Bronchial epithelial cell (primary cell): Measurements from ENCODE around the gene B3GLCT. TPM values are rescaled to one million over a fixed set of nuclear protein-coding genes. Genes with fewer than 3 reads are reported as not detected.
A peak's percentile ranks its signal among the peaks of the same experiment; 100 is the strongest.

Source experiments
- DNase-seq: peaks from one replicate; pipeline ENCODE4 v3.0.0-alpha.2; 2010; ENCODE audit warnings: low read depth
- FAIRE-seq: peaks from 2 replicates; lab custom pipeline; 2011; peaks lifted over from hg19 to GRCh38; lab: Jason Lieb, UNC
- H3K27me3 ChIP-seq: 2 replicates; pipeline ENCODE4 v1.5.1; 2011; ENCODE audit warnings: low read length; ENCODE audit not compliant: control insufficient read depth, insufficient read depth
- H3K36me3 ChIP-seq: 2 replicates; pipeline ENCODE4 v1.5.1; 2011; ENCODE audit warnings: low read length; ENCODE audit not compliant: control insufficient read depth, insufficient read depth
- H3K4me3 ChIP-seq: 2 replicates; pipeline ENCODE4 v1.5.1; 2011; ENCODE audit warnings: mild to moderate bottlenecking, low read depth, low read length, control low read depth
- total RNA-seq: library from RNA; depleted of rRNA; stranded (reverse); fragments of >200 nt; gene quantifications from 2 replicates; pipeline ENCODE4 v1.2.1, GENCODE V29; 2014
- TF ChIP-seq, protein P1 (sequence below): IDR thresholded peaks from 2 replicates; pipeline ENCODE4 v1.5.1; 2011; ENCODE audit warnings: mild to moderate bottlenecking, moderate library complexity, low read length, control low read depth, inconsistent platforms; ENCODE audit not compliant: insufficient read depth, severe bottlenecking

B3GLCT gene
- total RNA-seq, 1 donor from 2014 or later = 3.9 TPM

- no peaks in the 10 kb centered on the region for H3K27me3 ChIP-seq
- no peaks in the 10 kb centered on the region for H3K36me3 ChIP-seq
- FAIRE-seq (no peak), DNase-seq (no peak)
- TF ChIP-seq, protein P1, sequence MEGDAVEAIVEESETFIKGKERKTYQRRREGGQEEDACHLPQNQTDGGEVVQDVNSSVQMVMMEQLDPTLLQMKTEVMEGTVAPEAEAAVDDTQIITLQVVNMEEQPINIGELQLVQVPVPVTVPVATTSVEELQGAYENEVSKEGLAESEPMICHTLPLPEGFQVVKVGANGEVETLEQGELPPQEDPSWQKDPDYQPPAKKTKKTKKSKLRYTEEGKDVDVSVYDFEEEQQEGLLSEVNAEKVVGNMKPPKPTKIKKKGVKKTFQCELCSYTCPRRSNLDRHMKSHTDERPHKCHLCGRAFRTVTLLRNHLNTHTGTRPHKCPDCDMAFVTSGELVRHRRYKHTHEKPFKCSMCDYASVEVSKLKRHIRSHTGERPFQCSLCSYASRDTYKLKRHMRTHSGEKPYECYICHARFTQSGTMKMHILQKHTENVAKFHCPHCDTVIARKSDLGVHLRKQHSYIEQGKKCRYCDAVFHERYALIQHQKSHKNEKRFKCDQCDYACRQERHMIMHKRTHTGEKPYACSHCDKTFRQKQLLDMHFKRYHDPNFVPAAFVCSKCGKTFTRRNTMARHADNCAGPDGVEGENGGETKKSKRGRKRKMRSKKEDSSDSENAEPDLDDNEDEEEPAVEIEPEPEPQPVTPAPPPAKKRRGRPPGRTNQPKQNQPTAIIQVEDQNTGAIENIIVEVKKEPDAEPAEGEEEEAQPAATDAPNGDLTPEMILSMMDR = no peak
- H3K4me3 ChIP-seq = no peak overlapping the region
These were observed 20.5 kb upstream of the B3GLCT start for GRCh38 chr13:31179241-31179640.

GRCh38 chr13:31179754-31180153 lies 20.0 kb upstream of the B3GLCT start:
- DNase-seq (no peak), FAIRE-seq (no peak)
- TF ChIP-seq, protein P1 = no peak

DNA sequence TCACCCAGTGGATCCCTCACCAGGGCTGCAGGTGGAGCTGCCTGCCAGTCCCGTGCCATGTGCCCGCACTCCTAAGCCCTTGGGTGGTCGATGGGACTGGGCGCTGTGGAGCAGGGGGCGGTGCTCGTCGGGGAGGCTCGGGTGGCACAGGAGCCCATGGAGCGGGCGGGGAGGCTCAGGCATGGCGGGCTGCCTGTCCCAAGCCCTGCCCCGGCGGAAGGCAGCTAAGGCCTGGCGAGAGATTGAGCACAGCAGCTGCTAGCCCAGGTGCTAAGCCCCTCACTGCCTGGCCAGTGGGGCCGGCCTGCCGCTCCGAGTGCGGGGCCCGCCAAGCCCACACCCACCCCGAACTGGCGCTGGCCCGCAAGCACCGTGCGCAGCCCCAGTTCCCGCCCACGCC lies 16.8 kb upstream of the B3GLCT start:
- FAIRE-seq (no peak), DNase-seq (no peak)
- TF ChIP-seq, protein P1 = no peak
- H3K27me3 ChIP-seq = no peaks in the 10 kb centered on the region
- H3K4me3 ChIP-seq = no peak overlapping the region
- no peaks in the 10 kb centered on the region for H3K36me3 ChIP-seq

More at GRCh38 chr13:31179754-31180153, 20.0 kb upstream of the B3GLCT start:
- no peaks in the 10 kb centered on the region for H3K27me3 ChIP-seq
- H3K36me3 ChIP-seq = no peaks in the 10 kb centered on the region
- H3K4me3 ChIP-seq = no peak overlapping the region

- Histone ChIP-seq H3K4me3 (no peak overlapping the region), H3K27me3 (no peaks in the 10 kb centered on the region), H3K36me3 (no peaks in the 10 kb centered on the region)
- no peak for DNase-seq
- TF ChIP-seq, protein P1 = no peak
- peak; percentile 90 for FAIRE-seq
These were observed 15.3 kb upstream of the B3GLCT start for GRCh38 chr13:31184451-31184850.

GRCh38 chr13:31184981-31185645 lies 14.7 kb upstream of the B3GLCT start:
- no peak for DNase-seq
- TF ChIP-seq, protein P1 = no peak
- Histone ChIP-seq H3K36me3 (no peaks in the 10 kb centered on the region), H3K27me3 (no peaks in the 10 kb centered on the region), H3K4me3 (no peak overlapping the region)
- no peak for FAIRE-seq

GRCh38 chr13:31191748-31192147 lies 8.0 kb upstream of the B3GLCT start:
- Histone ChIP-seq H3K4me3 (no peak overlapping the region), H3K36me3 (no peaks in the 10 kb centered on the region), H3K27me3 (no peaks in the 10 kb centered on the region)
- FAIRE-seq (no peak), DNase-seq (no peak)
- TF ChIP-seq, protein P1 = no peak
